HepG2 (cell line): Measurements from ENCODE around the gene SYT14.

Source experiments
- EZH2 ChIP-seq: conservative IDR thresholded peaks from 2 replicates; pipeline ENCODE4 v1.6.1; 2012; ENCODE audit warnings: mild to moderate bottlenecking, low read depth, low read length, moderate library complexity
- KAT7 ChIP-seq: IDR thresholded peaks from 2 replicates; pipeline ENCODE4 v1.6.1; 2018; ENCODE audit warnings: borderline replicate concordance, missing compliant biosample characterization
- POLR2A ChIP-seq, 2 experiments: IDR thresholded peaks; 2 replicates each; pipeline ENCODE4 v1.6.1; 2011; ENCODE audit warnings: low read depth in 2 of 2, low read length in 2 of 2, mild to moderate bottlenecking in 1 of 2, moderate library complexity in 1 of 2; ENCODE audit not compliant: insufficient read depth in 1 of 2
- RXRA ChIP-seq: sonication (generic); formaldehyde crosslinking; IDR thresholded peaks from 2 replicates; pipeline ENCODE4 v1.5.1; 2020; ENCODE audit warnings: missing genetic modification reagents
- SIN3A ChIP-seq: IDR thresholded peaks from 2 replicates; pipeline ENCODE4 v1.6.1; 2011; ENCODE audit warnings: low read depth, mild to moderate bottlenecking, control low read depth, low read length, borderline replicate concordance
- SNRNP70 ChIP-seq: fragments of 200-400 bp; formaldehyde crosslinking; IDR thresholded peaks from 2 replicates; pipeline ENCODE4 v1.6.1; 2017; ENCODE audit warnings: mild to moderate bottlenecking, low read depth, low read length, moderate library complexity
- ZNF761 ChIP-seq: sonication (generic); formaldehyde crosslinking; conservative IDR thresholded peaks from 2 replicates; pipeline ENCODE4 v1.4.0; 2020; ENCODE audit warnings: mild to moderate bottlenecking, missing genetic modification reagents
- TF ChIP-seq, protein P1 (sequence below): sonication (generic); formaldehyde crosslinking; IDR thresholded peaks from 2 replicates; pipeline ENCODE4 v1.4.0; 2020; ENCODE audit warnings: missing genetic modification reagents
- TF ChIP-seq, protein P2 (sequence below): sonication (generic); formaldehyde crosslinking; IDR thresholded peaks from 2 replicates; pipeline ENCODE4 v1.5.0; 2020; ENCODE audit warnings: mild to moderate bottlenecking, missing genetic modification reagents, moderate library complexity

DNA sequence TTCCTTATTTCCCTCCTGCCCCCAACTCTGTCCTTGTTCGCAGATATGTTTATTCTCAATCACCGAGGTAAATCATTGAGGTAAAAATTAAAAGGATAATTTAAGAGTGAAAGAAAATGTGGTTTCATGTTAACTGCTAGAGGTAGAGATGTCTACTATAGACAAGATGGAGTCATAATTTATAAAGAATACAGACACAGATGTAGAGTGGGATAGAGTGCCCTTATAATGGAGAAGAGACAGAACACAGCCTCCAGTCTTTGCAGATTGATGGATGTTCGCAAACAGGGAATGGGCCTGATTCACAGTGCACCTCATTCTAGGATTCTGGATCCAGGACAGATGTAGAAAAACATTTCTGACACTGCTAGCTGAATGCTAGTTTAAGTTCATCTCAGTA lies 155.4 kb downstream of the SYT14 start:
- TF ChIP-seq POLR2A (IDR thresholded peaks at IDR 0.05; ENCODE audit: insufficient read depth in 1 of 2, low read depth in 2 of 2, low read length in 2 of 2): no peak
- TF ChIP-seq, protein P1, sequence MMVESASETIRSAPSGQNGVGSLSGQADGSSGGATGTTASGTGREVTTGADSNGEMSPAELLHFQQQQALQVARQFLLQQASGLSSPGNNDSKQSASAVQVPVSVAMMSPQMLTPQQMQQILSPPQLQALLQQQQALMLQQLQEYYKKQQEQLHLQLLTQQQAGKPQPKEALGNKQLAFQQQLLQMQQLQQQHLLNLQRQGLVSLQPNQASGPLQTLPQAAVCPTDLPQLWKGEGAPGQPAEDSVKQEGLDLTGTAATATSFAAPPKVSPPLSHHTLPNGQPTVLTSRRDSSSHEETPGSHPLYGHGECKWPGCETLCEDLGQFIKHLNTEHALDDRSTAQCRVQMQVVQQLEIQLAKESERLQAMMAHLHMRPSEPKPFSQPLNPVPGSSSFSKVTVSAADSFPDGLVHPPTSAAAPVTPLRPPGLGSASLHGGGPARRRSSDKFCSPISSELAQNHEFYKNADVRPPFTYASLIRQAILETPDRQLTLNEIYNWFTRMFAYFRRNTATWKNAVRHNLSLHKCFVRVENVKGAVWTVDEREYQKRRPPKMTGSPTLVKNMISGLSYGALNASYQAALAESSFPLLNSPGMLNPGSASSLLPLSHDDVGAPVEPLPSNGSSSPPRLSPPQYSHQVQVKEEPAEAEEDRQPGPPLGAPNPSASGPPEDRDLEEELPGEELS (CRISPR knock-in tag): no peak
- TF ChIP-seq, protein P2, sequence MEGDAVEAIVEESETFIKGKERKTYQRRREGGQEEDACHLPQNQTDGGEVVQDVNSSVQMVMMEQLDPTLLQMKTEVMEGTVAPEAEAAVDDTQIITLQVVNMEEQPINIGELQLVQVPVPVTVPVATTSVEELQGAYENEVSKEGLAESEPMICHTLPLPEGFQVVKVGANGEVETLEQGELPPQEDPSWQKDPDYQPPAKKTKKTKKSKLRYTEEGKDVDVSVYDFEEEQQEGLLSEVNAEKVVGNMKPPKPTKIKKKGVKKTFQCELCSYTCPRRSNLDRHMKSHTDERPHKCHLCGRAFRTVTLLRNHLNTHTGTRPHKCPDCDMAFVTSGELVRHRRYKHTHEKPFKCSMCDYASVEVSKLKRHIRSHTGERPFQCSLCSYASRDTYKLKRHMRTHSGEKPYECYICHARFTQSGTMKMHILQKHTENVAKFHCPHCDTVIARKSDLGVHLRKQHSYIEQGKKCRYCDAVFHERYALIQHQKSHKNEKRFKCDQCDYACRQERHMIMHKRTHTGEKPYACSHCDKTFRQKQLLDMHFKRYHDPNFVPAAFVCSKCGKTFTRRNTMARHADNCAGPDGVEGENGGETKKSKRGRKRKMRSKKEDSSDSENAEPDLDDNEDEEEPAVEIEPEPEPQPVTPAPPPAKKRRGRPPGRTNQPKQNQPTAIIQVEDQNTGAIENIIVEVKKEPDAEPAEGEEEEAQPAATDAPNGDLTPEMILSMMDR (CRISPR knock-in tag): no peak
- TF ChIP-seq SIN3A: no peak
- TF ChIP-seq SNRNP70: no peak
- TF ChIP-seq RXRA: no peak
- TF ChIP-seq KAT7 (CRISPR knock-in tag): no peak
- no peak for TF ChIP-seq EZH2
- no peak for TF ChIP-seq ZNF761 (CRISPR knock-in tag)
